Measurements from ENCODE around the gene TMEM183A. TPM values are rescaled to one million over a fixed set of nuclear protein-coding genes. Genes with fewer than 3 reads are reported as not detected.
A peak's percentile ranks its signal among the peaks of the same experiment; 100 is the strongest.

The TMEM183A gene
- total and polyA plus RNA-seq, 8 donors, result 33.3 to 177 (median 56.3) TPM

DNA sequence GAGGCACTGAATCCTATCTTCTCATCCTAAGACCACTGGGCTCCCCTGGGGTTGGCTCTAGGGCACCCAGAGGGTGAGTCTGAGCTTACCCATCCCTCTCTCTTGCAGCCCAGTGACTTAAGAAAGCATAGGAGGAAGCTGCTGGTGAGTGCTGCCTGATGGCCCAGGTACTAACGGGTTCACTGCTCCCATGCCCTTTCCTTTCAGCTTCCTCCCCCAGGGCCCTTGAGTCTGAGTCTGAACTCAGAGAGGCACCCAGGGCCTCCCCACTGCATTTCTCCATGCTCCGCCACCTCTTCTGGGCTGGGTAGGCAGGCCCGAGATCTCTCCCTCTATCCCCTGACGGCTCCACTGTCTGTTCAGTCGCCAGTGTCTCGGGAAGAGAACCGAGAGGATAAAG lies 48.8 kb downstream of the TMEM183A start:
- Histone ChIP-seq H3K27me3 (peaks cover 0 to 21% (median 0%) of the 10 kb centered on the region in 3 donors), H3K9me3 (no peaks in the 10 kb centered on the region), H3K36me3 (no peaks in the 10 kb centered on the region), H3K4me3 (no peak overlapping the region), H3K27ac (no peak overlapping the region), H3K4me1 (peaks cover 0 to 4% (median 0%) of the 10 kb centered on the region in 4 donors)
- TF ChIP-seq POLR2A (IDR thresholded peaks at IDR 0.05), result no peak
- TF ChIP-seq POLR2AphosphoS5 (IDR thresholded peaks at IDR 0.05), result no peak
- TF ChIP-seq, protein P1, sequence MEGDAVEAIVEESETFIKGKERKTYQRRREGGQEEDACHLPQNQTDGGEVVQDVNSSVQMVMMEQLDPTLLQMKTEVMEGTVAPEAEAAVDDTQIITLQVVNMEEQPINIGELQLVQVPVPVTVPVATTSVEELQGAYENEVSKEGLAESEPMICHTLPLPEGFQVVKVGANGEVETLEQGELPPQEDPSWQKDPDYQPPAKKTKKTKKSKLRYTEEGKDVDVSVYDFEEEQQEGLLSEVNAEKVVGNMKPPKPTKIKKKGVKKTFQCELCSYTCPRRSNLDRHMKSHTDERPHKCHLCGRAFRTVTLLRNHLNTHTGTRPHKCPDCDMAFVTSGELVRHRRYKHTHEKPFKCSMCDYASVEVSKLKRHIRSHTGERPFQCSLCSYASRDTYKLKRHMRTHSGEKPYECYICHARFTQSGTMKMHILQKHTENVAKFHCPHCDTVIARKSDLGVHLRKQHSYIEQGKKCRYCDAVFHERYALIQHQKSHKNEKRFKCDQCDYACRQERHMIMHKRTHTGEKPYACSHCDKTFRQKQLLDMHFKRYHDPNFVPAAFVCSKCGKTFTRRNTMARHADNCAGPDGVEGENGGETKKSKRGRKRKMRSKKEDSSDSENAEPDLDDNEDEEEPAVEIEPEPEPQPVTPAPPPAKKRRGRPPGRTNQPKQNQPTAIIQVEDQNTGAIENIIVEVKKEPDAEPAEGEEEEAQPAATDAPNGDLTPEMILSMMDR (IDR thresholded peaks at IDR 0.05), result no peak
- no peak for TF ChIP-seq EP300 (IDR thresholded peaks at IDR 0.05)
- 83 to 93% (median 87%) methylated on average over 7 of the region's 7 CpGs for WGBS, 5 donors
- intact Hi-C loops (cut with DNase I; ENCODE audit: low total_unique reads), result no loop called here
- DNase-seq, result no peak

DNA sequence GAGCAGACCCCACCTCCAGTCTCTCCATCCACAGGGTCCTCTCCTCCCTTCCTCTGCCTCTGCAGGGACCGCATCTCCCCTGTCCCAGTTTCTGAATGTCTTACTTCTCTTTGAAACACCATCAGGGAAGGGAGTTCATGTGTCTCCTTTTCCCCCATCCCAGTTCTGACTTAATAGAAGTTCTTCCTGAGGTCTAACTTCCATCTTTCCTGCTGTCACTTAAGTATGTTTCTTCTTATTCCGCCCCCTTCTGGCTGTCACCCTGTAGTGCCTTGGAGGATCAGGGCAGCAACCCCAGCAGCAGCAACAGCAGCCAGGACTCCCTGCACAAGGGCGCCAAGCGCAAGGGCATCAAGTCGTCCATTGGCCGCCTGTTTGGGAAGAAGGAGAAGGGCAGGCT lies 49.3 kb downstream of the TMEM183A start:
- Histone ChIP-seq H3K9me3 (no peaks in the 10 kb centered on the region), H3K4me3 (no peak overlapping the region), H3K36me3 (no peaks in the 10 kb centered on the region), H3K27me3 (peaks cover 0 to 21% (median 0%) of the 10 kb centered on the region in 3 donors), H3K27ac (no peak overlapping the region), H3K4me1 (peaks cover 0 to 4% (median 0%) of the 10 kb centered on the region in 4 donors)
- no peak for DNase-seq
- TF ChIP-seq POLR2AphosphoS5 (IDR thresholded peaks at IDR 0.05), result no peak
- TF ChIP-seq EP300 (IDR thresholded peaks at IDR 0.05), result no peak
- TF ChIP-seq, protein P1 (IDR thresholded peaks at IDR 0.05), result no peak
- TF ChIP-seq POLR2A (IDR thresholded peaks at IDR 0.05), result no peak
- WGBS, 5 donors, result 89 to 100% (median 91%) methylated on average over 3 to 6 of the region's 6 CpGs
- intact Hi-C loops (cut with DNase I; ENCODE audit: low total_unique reads), result no loop called here

DNA sequence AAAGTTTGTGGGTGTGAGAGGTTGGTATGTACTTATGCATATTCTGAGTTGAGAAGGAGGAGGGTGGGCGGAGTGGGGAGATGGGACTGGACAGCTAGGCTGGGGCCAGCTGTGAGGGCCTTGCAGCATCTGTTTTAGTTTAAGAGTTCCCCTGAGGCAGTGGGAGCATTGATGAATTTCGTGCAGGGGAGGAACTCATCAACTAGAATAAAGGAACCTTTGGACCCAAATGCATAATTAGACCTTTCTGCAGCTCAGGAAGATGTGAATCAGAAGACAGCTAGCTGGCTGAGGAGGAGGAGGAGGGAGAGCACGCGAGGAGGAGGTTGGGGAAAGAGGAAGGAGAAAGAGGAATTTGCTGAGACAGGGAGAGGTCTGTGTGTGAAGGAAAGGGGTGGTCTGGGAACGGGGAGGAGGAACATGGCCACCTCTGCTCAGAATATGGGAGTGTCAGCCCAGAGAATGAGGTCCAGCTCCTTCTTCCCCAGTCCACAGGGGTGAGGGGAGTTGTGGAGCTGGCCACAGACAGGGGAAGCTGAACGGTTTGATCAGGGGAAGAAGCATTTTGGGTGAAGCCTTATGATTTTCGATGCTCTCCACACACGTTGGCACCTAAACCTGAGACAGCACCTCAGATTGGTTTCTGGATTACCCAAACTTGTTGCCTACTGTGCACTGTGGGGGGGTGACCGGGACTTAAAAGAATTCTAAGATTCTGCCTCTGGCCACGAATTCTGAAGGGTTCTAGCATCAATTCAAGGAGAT lies 50.9 kb downstream of the TMEM183A start:
- WGBS, 5 donors, result 47 to 52% (median 50%) methylated on average over 9 to 10 of the region's 10 CpGs
- intact Hi-C loops (cut with DNase I; ENCODE audit: low total_unique reads), result no loop called here

DNA sequence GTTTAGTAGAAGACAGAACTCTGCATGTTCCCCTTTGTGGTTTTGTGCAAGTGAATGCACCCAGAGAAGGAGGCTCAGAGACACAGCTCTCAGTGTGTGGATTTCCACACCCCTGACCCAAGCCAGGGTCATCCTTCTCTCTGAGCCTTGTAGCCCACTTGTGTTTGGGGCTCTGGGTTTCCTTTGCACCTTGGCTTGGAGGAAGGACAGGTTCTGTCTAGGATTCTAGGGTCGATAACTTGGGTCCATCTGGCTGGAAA lies 51.4 kb downstream of the TMEM183A start:
- peaks cover 0 to 8% (median 0%) of the 10 kb centered on the region in 3 donors for H3K27me3 ChIP-seq
- TF ChIP-seq POLR2A (IDR thresholded peaks at IDR 0.05) (no peak), POLR2AphosphoS5 (IDR thresholded peaks at IDR 0.05) (no peak), EP300 (IDR thresholded peaks at IDR 0.05) (no peak)
- TF ChIP-seq, protein P1 (IDR thresholded peaks at IDR 0.05), result no peak
- H3K4me3 ChIP-seq, result no peak overlapping the region
- H3K27ac ChIP-seq, result no peak overlapping the region
- H3K9me3 ChIP-seq, result no peaks in the 10 kb centered on the region
- peaks cover 0 to 4% (median 0%) of the 10 kb centered on the region in 4 donors for H3K4me1 ChIP-seq
- intact Hi-C loops (cut with DNase I; ENCODE audit: low total_unique reads), result no loop called here
- DNase-seq, result no peak
- 33 to 85% (median 69%) methylated on average over 1 of the region's 1 CpG for WGBS, 5 donors
- H3K36me3 ChIP-seq, result no peaks in the 10 kb centered on the region

More for the DNA sequence above, 50.9 kb downstream of the TMEM183A start:
- Histone ChIP-seq H3K4me1 (peaks cover 0 to 4% (median 0%) of the 10 kb centered on the region in 4 donors), H3K27me3 (peaks cover 0 to 12% (median 0%) of the 10 kb centered on the region in 3 donors), H3K27ac (no peak overlapping the region), H3K9me3 (no peaks in the 10 kb centered on the region), H3K4me3 (no peak overlapping the region), H3K36me3 (no peaks in the 10 kb centered on the region)
- TF ChIP-seq, protein P1 (IDR thresholded peaks at IDR 0.05), result no peak
- TF ChIP-seq POLR2AphosphoS5 (IDR thresholded peaks at IDR 0.05), result no peak
- no peak for TF ChIP-seq EP300 (IDR thresholded peaks at IDR 0.05)
- TF ChIP-seq POLR2A (IDR thresholded peaks at IDR 0.05), result no peak
- peak in 1 of 2 donors; percentile 64 for DNase-seq
